Immature natural killer cell (primary cell): Measurements from ENCODE around the gene ALLC. TPM values are rescaled to one million over a fixed set of nuclear protein-coding genes. Genes with fewer than 3 reads are reported as not detected.
"Not testable (repeated sequence)": the region's sequence is repeated elsewhere in the genome, so short reads cannot be mapped to it uniquely, and the experiment has no call there.

ENCODE experiments used
- DNase-seq, 3 donors: peaks; one replicate each; pipeline ENCODE4 v3.0.0; 2022; ENCODE audit warnings: mixed read lengths in 1 of 3
- H3K27ac Mint-ChIP-seq, 6 donors: one replicate each; pipeline ENCODE4 v1.8.0; 2020; ENCODE audit warnings: mixed read lengths in 6 of 6, mild to moderate bottlenecking in 5 of 6, inconsistent platforms in 4 of 6, moderate library complexity in 3 of 6
- H3K27me3 Mint-ChIP-seq, 3 donors: one replicate each; pipeline ENCODE4 v1.8.0; 2020 to 2021; ENCODE audit warnings: low read depth in 3 of 3, mild to moderate bottlenecking in 3 of 3, mixed read lengths in 3 of 3, moderate library complexity in 3 of 3, inconsistent platforms in 1 of 3
- H3K36me3 Mint-ChIP-seq, 3 donors: one replicate each; pipeline ENCODE4 v1.8.0; 2020; ENCODE audit warnings: mixed read lengths in 3 of 3, inconsistent platforms in 2 of 3, mild to moderate bottlenecking in 2 of 3
- H3K4me1 Mint-ChIP-seq, 2 donors: one replicate each; pipeline ENCODE4 v1.8.0; 2020; ENCODE audit warnings: inconsistent platforms in 2 of 2, mild to moderate bottlenecking in 2 of 2, mixed read lengths in 2 of 2, moderate library complexity in 1 of 2
- H3K4me3 Mint-ChIP-seq, 5 donors: one replicate each; pipeline ENCODE4 v1.8.0; 2020; ENCODE audit warnings: mild to moderate bottlenecking in 5 of 5, mixed read lengths in 5 of 5, inconsistent platforms in 3 of 5, moderate library complexity in 3 of 5
- H3K9me3 Mint-ChIP-seq, 6 donors: one replicate each; pipeline ENCODE4 v1.8.0; 2020; ENCODE audit warnings: mild to moderate bottlenecking in 6 of 6, mixed read lengths in 6 of 6, inconsistent platforms in 4 of 6, moderate library complexity in 3 of 6
- polyA plus RNA-seq, 3 donors: library from polyadenylated mRNA; unstranded; fragments of 300-500 nt; fragmentation: Illumina TruSeq; gene quantifications; one replicate each; pipeline ENCODE4 v1.2.3, GENCODE V29; 2021

The ALLC gene
- polyA plus RNA-seq, 3 donors from 2014 or later: not detected

- Mint-ChIP-seq H3K9me3 (peaks cover 0 to 11% (median 4%) of the 10 kb centered on the region in 6 donors), H3K27ac (no peak overlapping the region), H3K4me3 (no peak overlapping the region)
Observed at GRCh38 chr2:3618367-3618766, 39.6 kb upstream of the ALLC start.

GRCh38 chr2:3619033-3619432 is 39.0 kb upstream of the ALLC start:
- no peak for DNase-seq
- Mint-ChIP-seq H3K4me3 (no peak overlapping the region), H3K27ac (no peak overlapping the region), H3K36me3 (peaks cover 0 to 7% (median 0%) of the 10 kb centered on the region in 3 donors), H3K9me3 (peaks cover 0 to 11% (median 3%) of the 10 kb centered on the region in 6 donors), H3K4me1 (no peaks in the 10 kb centered on the region), H3K27me3 (no peaks in the 10 kb centered on the region)

More at GRCh38 chr2:3618367-3618766, 39.6 kb upstream of the ALLC start:
- no peaks in the 10 kb centered on the region for H3K27me3 Mint-ChIP-seq
- no peaks in the 10 kb centered on the region for H3K4me1 Mint-ChIP-seq
- DNase-seq: no peak
- peaks cover 0 to 7% (median 0%) of the 10 kb centered on the region in 3 donors for H3K36me3 Mint-ChIP-seq

GRCh38 chr2:3619661-3620060 is 38.3 kb upstream of the ALLC start:
- peaks cover 0 to 11% (median 3%) of the 10 kb centered on the region in 6 donors for H3K9me3 Mint-ChIP-seq
- not testable (repeated sequence) for H3K27me3 Mint-ChIP-seq, H3K4me3 Mint-ChIP-seq, H3K27ac Mint-ChIP-seq, H3K36me3 Mint-ChIP-seq, H3K4me1 Mint-ChIP-seq, DNase-seq

- peaks cover 0 to 8% (median 2%) of the 10 kb centered on the region in 6 donors for H3K9me3 Mint-ChIP-seq
- H3K36me3 Mint-ChIP-seq: peaks cover 0 to 4% (median 0%) of the 10 kb centered on the region in 3 donors
- H3K27me3 Mint-ChIP-seq: no peaks in the 10 kb centered on the region
- H3K4me1 Mint-ChIP-seq: no peaks in the 10 kb centered on the region
- H3K27ac Mint-ChIP-seq: no peak overlapping the region
- H3K4me3 Mint-ChIP-seq: no peak overlapping the region
- DNase-seq: no peak
Observed at GRCh38 chr2:3620834-3621233, 37.2 kb upstream of the ALLC start.

GRCh38 chr2:3622967-3623366 is 35.0 kb upstream of the ALLC start:
- Mint-ChIP-seq H3K4me3 (no peak overlapping the region), H3K4me1 (no peaks in the 10 kb centered on the region), H3K27ac (no peak overlapping the region), H3K27me3 (peaks cover 0 to 2% (median 0%) of the 10 kb centered on the region in 3 donors), H3K36me3 (no peaks in the 10 kb centered on the region), H3K9me3 (peaks cover 0 to 2% (median 0%) of the 10 kb centered on the region in 6 donors)
- no peak for DNase-seq

GRCh38 chr2:3624059-3624794 is 33.8 kb upstream of the ALLC start:
- H3K27ac Mint-ChIP-seq: no peak overlapping the region
- H3K27me3 Mint-ChIP-seq: peaks cover 0 to 2% (median 0%) of the 10 kb centered on the region in 3 donors
- H3K36me3 Mint-ChIP-seq: no peaks in the 10 kb centered on the region
- DNase-seq: no peak
- H3K9me3 Mint-ChIP-seq: peaks cover 0 to 2% (median 0%) of the 10 kb centered on the region in 6 donors
- no peaks in the 10 kb centered on the region for H3K4me1 Mint-ChIP-seq
- H3K4me3 Mint-ChIP-seq: no peak overlapping the region

- Mint-ChIP-seq H3K27me3 (peaks cover 0 to 2% (median 0%) of the 10 kb centered on the region in 3 donors), H3K36me3 (no peaks in the 10 kb centered on the region), H3K4me3 (no peak overlapping the region), H3K4me1 (no peaks in the 10 kb centered on the region), H3K27ac (no peak overlapping the region), H3K9me3 (peaks cover 0 to 2% (median 0%) of the 10 kb centered on the region in 6 donors)
- no peak for DNase-seq
Observed at GRCh38 chr2:3625186-3625585, 32.8 kb upstream of the ALLC start.

GRCh38 chr2:3626118-3626811 is 31.7 kb upstream of the ALLC start:
- H3K27ac Mint-ChIP-seq: peak overlapping the region in 1 of 6 donors; percentile 25
- H3K36me3 Mint-ChIP-seq: no peaks in the 10 kb centered on the region
- no peak for DNase-seq
- no peak overlapping the region for H3K4me3 Mint-ChIP-seq
- no peaks in the 10 kb centered on the region for H3K4me1 Mint-ChIP-seq
- H3K9me3 Mint-ChIP-seq: peaks cover 0 to 2% (median 0%) of the 10 kb centered on the region in 6 donors
- peaks cover 0 to 2% (median 0%) of the 10 kb centered on the region in 3 donors for H3K27me3 Mint-ChIP-seq

- DNase-seq: no peak
- Mint-ChIP-seq H3K4me1 (no peaks in the 10 kb centered on the region), H3K36me3 (no peaks in the 10 kb centered on the region), H3K9me3 (peaks cover 0 to 2% (median 0%) of the 10 kb centered on the region in 6 donors), H3K4me3 (no peak overlapping the region), H3K27me3 (peaks cover 0 to 2% (median 0%) of the 10 kb centered on the region in 3 donors), H3K27ac (no peak overlapping the region)
Observed at GRCh38 chr2:3626812-3627499, 31.0 kb upstream of the ALLC start.

GRCh38 chr2:3627500-3628100 is 30.4 kb upstream of the ALLC start:
- H3K9me3 Mint-ChIP-seq: peaks cover 0 to 2% (median 0%) of the 10 kb centered on the region in 6 donors
- peaks cover 0 to 2% (median 0%) of the 10 kb centered on the region in 3 donors for H3K27me3 Mint-ChIP-seq
- no peaks in the 10 kb centered on the region for H3K4me1 Mint-ChIP-seq
- H3K27ac Mint-ChIP-seq: no peak overlapping the region
- no peaks in the 10 kb centered on the region for H3K36me3 Mint-ChIP-seq
- H3K4me3 Mint-ChIP-seq: no peak overlapping the region
- DNase-seq: no peak

GRCh38 chr2:3628241-3628679 is 29.7 kb upstream of the ALLC start:
- Mint-ChIP-seq H3K9me3 (no peaks in the 10 kb centered on the region), H3K27me3 (peaks cover 0 to 2% (median 0%) of the 10 kb centered on the region in 3 donors), H3K4me3 (no peak overlapping the region), H3K4me1 (no peaks in the 10 kb centered on the region), H3K27ac (no peak overlapping the region), H3K36me3 (no peaks in the 10 kb centered on the region)
- no peak for DNase-seq

- Mint-ChIP-seq H3K4me3 (no peak overlapping the region), H3K4me1 (no peaks in the 10 kb centered on the region), H3K36me3 (no peaks in the 10 kb centered on the region), H3K9me3 (no peaks in the 10 kb centered on the region), H3K27me3 (peaks cover 0 to 4% (median 0%) of the 10 kb centered on the region in 3 donors), H3K27ac (no peak overlapping the region)
- DNase-seq: no peak
Observed at GRCh38 chr2:3628800-3629199, 29.2 kb upstream of the ALLC start.

GRCh38 chr2:3630631-3631030 is 27.4 kb upstream of the ALLC start:
- Mint-ChIP-seq H3K27me3 (peaks cover 0 to 4% (median 0%) of the 10 kb centered on the region in 3 donors), H3K4me1 (no peaks in the 10 kb centered on the region), H3K4me3 (no peak overlapping the region), H3K27ac (no peak overlapping the region), H3K9me3 (no peaks in the 10 kb centered on the region), H3K36me3 (no peaks in the 10 kb centered on the region)
- DNase-seq: no peak
